HG03354 (cell line): Measurements from ENCODE around the gene SETD4.

Experiments
- ATAC-seq: cut with Tn5 transposase; IDR thresholded peaks from one replicate; pipeline ENCODE4 v1.9.1; 2021; ENCODE audit warnings: mild to moderate bottlenecking; ENCODE audit not compliant: unreplicated experiment, poor library complexity, severe bottlenecking

SETD4 gene

GRCh38 chr21:36052860-36053714 is 7.2 kb downstream of the SETD4 start:
- ATAC-seq, result no peak

GRCh38 chr21:36048357-36048756 is 12.0 kb downstream of the SETD4 start:
- ATAC-seq, result no peak

GRCh38 chr21:36047139-36047538 is 13.2 kb downstream of the SETD4 start:
- ATAC-seq, result no peak

GRCh38 chr21:36045993-36046392 is 14.3 kb downstream of the SETD4 start:
- ATAC-seq, result no peak

GRCh38 chr21:36044056-36044455 is 16.3 kb downstream of the SETD4 start:
- no peak for ATAC-seq

GRCh38 chr21:36041910-36042309 is 18.4 kb downstream of the SETD4 start:
- no peak for ATAC-seq

- ATAC-seq, result no peak
These were observed 19.9 kb downstream of the SETD4 start for GRCh38 chr21:36040389-36040788.

- ATAC-seq, result no peak
These were observed 20.5 kb downstream of the SETD4 start for GRCh38 chr21:36039861-36040260.

GRCh38 chr21:36038701-36039497 is 21.4 kb downstream of the SETD4 start:
- ATAC-seq, result no peak

- ATAC-seq, result no peak
These were observed 24.9 kb downstream of the SETD4 start for GRCh38 chr21:36035381-36035791.

GRCh38 chr21:36034211-36034913 is 26.0 kb downstream of the SETD4 start:
- no peak for ATAC-seq

GRCh38 chr21:36032647-36033406 is 27.5 kb downstream of the SETD4 start:
- no peak for ATAC-seq

- no peak for ATAC-seq
These were observed 29.6 kb downstream of the SETD4 start for GRCh38 chr21:36030581-36031189.

GRCh38 chr21:36029309-36029708 is 31.0 kb downstream of the SETD4 start:
- ATAC-seq, result no peak

GRCh38 chr21:36028127-36029069 is 31.9 kb downstream of the SETD4 start:
- peak; percentile 73 for ATAC-seq

- no peak for ATAC-seq
These were observed 33.0 kb downstream of the SETD4 start for GRCh38 chr21:36027347-36027746.

- no peak for ATAC-seq
These were observed 35.5 kb downstream of the SETD4 start for GRCh38 chr21:36024782-36025181.

GRCh38 chr21:36023092-36023480 is 37.2 kb downstream of the SETD4 start:
- ATAC-seq, result no peak
